SIG-M5 (cell line): Measurements from ENCODE around the gene TEKT5.
A peak's percentile ranks its signal among the peaks of the same experiment; 100 is the strongest.
"Not testable (repeated sequence)": the region's sequence is repeated elsewhere in the genome, so short reads cannot be mapped to it uniquely, and the experiment has no call there.

Experiments
- DNase-seq: peaks from one replicate; lab custom pipeline; 2025; lab: John Stamatoyannopoulos, UW

Gene TEKT5

GRCh38 chr16:10694830-10695229 is at the start of gene TEKT5:
Gene TEKT5 (minus strand): TSS chr16:10694930. CDS start chr16:10694873, 57 bp downstream.
- DNase-seq, result no peak

- DNase-seq, result peak; percentile 58
Observed at GRCh38 chr16:10743610-10744369, 49.1 kb upstream of the TEKT5 start, which contains the start of gene NUBP1. Gene NUBP1 (plus strand): TSS chr16:10743842. CDS start chr16:10743864, 22 bp downstream.

GRCh38 chr16:10743227-10743609 is 48.5 kb upstream of the TEKT5 start:
- no peak for DNase-seq

DNA sequence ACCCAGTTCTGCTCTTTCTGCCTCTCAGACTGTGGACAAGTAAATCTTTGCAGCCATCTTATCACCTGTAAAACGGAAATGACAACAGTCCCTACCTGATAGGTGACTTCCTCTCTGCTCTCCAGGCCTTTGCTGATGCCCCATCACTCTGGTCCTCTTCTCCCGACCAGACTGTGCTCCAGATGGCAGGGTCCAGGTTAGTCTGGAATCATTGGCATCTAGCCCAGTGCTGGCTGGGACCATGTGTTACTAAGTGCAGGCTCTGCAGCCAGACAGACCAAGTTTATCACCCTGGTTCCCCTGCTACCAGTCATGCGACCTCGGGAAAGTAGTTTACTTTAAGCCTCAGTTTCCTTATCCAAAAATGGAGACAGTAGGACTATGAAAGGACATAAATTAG is 47.1 kb upstream of the TEKT5 start:
- no peak for DNase-seq

DNA sequence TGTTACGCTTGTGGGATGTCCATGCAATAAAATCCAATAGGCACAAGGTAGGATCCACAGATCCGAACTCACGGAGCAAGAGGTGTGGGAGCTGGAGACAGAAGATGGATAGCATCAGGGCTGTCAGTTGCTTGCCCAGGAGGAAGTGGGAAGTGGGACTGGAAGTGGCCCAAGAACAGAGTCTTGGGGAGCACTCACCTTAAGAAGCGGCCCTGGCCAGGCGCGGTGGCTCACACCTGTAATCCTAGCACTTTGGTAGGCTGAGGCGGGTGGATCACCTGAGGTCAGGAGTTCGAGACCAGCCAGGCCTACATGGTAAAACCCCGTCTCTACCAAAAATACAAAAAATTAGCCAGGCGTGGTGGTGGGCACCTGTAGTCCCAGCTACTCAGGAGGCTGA is 46.5 kb upstream of the TEKT5 start:
- DNase-seq, result not testable (repeated sequence)

- DNase-seq, result no peak
Observed at GRCh38 chr16:10740845-10741208, 46.1 kb upstream of the TEKT5 start.

DNA sequence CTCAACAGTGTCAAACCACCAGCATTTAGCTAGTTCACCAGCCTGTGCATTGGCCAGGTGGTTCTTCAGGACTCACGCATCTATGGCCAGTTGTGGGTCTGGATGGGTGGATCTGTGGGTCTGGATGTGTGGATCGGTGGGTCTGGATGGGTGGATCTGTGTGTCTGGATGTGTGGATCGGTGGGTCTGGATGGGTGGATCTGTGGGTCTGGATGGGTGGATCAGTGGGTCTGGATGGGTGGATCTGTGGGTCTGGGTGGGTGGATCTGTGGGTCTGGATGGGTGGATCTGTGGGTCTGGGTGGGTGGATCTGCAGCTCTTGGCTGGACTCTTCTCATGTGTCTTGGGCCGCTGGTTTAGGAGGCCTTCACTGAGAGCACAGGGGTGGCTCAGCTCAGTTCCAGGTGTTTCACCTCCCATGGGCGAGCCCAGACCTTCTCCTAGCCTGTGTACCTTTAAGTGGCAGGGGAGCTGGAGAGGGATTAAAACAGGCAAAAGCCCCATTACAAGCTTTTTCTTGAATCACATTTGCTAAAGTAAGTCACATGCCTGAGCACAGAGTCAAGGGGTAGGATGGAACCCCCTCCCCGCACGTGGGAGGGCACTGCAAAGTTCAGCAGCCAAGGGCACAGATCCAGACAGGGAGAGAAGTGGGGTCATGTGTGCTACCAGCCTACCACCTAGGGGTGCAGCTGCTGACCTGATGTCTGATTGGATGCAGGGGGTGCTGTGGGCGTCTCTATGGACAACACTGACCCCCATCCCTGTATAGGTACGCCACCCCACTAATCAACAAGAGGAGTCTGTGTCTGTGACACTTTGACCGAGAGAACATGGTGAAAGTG is 45.5 kb upstream of the TEKT5 start:
- no peak for DNase-seq

- peak; percentile 10 for DNase-seq
Observed at GRCh38 chr16:10738231-10739077, 43.7 kb upstream of the TEKT5 start.

DNA sequence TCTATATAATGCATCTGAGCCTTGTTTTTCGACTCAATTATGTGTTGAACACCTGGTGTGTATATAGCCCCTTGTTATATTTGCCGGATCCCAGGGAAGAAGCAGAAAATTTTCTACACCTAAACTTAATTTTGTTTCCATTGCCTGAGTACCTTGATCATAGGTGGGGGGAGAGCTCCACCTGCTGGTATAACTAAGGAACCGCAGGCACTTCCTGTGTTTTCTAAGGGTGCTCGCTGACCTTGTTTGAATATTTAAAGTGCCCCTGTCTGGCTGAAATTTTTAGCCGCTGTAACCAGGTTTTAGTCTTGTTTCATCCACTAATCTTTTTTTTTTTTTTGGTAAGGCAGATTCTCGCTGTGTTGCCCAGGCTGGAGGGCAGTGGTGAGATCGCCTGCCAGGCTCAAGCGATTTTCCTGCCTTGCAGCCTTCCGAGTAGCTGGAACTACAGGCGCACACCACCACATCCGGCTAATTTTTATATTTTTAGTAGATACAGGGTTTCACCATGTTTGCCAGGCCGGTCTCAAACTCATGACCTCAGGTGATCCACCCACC is 42.4 kb upstream of the TEKT5 start:
- peak; percentile 9 for DNase-seq

GRCh38 chr16:10731790-10732189 is 37.1 kb upstream of the TEKT5 start:
- no peak for DNase-seq

- no peak for DNase-seq
Observed at GRCh38 chr16:10729104-10730048, 34.6 kb upstream of the TEKT5 start.

GRCh38 chr16:10728003-10728887 is 33.5 kb upstream of the TEKT5 start:
- DNase-seq, result no peak

- DNase-seq, result no peak
Observed at GRCh38 chr16:10708969-10709368, 14.2 kb upstream of the TEKT5 start.

GRCh38 chr16:10699756-10700155 is 5.0 kb upstream of the TEKT5 start:
- no peak for DNase-seq

GRCh38 chr16:10694306-10694705 is 424 bp downstream of the TEKT5 start:
- no peak for DNase-seq

DNA sequence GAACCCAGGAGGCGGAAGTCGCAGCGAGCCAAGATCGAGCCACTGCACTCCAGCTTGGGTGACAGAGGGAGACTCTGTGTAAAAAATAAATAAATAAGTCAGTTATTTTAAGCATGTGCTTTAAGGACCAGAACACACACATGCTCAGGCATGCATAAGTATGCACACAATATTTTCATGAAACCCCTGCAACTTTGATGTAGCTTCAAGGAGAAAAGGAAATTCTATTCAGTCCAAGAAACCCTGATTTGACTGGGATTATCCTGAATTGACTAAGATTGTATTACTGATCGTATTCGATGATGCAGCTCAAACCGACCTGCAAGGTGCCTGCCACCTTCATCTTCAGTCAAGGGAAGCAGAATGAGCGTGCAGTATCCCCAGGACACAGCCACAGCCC is 841 bp downstream of the TEKT5 start:
- no peak for DNase-seq

DNA sequence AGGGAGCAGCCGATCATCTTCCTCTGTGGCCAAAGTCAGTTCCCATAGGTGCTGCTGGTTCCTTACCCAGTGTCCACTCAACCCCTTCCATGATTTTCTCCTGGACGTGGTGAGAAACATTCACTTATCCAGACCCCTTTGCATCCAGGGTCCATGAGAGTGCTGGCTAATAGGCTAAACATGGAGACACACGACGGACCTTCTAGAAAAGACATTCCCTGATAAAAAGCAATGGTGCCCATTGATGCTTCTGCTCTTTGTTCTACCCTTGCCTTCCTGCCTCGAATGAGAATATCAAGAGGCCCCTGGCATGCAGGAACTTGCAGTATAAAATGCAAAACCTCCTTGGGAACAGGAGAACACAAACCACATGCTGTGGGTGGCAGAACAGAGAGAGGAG is 2.3 kb downstream of the TEKT5 start:
- DNase-seq, result no peak

GRCh38 chr16:10688726-10689125 is 6.0 kb downstream of the TEKT5 start:
- DNase-seq, result no peak

DNA sequence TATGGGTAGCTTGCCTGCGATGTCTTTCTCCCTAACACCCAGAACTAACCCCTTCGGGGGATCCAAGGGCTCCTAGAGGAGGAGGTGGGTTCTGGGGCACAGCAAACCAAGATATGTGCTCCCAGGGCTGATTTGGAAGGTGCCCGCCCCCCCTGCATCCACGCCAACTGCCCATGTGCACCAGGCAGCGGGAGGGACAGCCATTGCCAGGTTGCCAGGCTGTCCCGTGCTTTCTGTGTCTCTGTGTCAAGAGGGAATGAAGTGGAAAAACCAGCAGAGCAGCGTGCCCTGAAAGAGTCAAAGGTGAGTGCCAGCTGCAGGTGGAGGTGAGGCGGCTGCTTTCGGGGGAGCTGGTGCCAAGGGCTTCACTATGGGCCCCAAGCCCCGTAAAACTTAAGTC is 6.4 kb downstream of the TEKT5 start:
- no peak for DNase-seq

DNA sequence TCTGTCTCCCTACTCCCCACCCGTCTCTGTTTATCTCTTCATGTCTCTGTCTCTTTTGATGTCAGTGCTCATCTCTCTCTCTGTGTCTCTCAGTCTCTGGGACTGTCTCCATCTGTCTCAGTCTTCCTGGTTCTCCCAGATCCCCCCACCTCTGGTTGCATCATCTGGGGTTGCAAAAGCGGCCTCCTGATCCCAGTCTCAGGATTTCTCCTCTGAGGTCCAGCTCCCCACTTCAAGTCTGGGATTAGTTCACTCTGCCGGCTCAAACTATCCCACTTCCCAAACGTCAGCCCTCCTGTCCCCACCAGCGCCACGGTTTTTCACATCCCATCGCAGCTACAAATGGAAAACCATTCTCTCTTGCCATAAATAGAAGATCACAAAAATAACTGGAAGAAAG is 9.0 kb downstream of the TEKT5 start:
- no peak for DNase-seq
